ENCODE measurements around the gene TRDN.

Gene TRDN

GRCh38 chr6:123203928-123204327, 432.8 kb downstream of the TRDN start:
- Histone ChIP-seq H3F3A (ENCODE audit: control insufficient read depth, insufficient read depth) (no peaks in the 10 kb centered on the region), H3K36me3 (ENCODE audit: control insufficient read depth, low read length) (no peaks in the 10 kb centered on the region), H3K9me3 (ENCODE audit: control insufficient read depth, insufficient read depth, low read length) (peaks cover 5% of the 10 kb centered on the region; the same call in 1 of the 2 replicates), H3K27ac (ENCODE audit: low read depth, low read length) (no peak overlapping the region), H3K27me3 (ENCODE audit: control insufficient read depth, low read length) (no peaks in the 10 kb centered on the region), H3K4me1 (ENCODE audit: control insufficient read depth, low read length) (no peaks in the 10 kb centered on the region), H3K4me3 (ENCODE audit: low read length) (no peak overlapping the region), H4K20me1 (ENCODE audit: control insufficient read depth, insufficient read depth, low read depth, low read length) (no peaks in the 10 kb centered on the region), H3K9me2 (replicated peaks; ENCODE audit: control insufficient read depth, low read length) (no peaks in the 10 kb centered on the region), H3K79me2 (ENCODE audit: control insufficient read depth, low read length) (no peaks in the 10 kb centered on the region), H3K4me2 (ENCODE audit: low read length) (no peak overlapping the region)
- TF ChIP-seq EZH2phosphoT487 (IDR thresholded peaks at IDR 0.05; ENCODE audit: borderline replicate concordance, low read length) (no peak), CTCF (IDR thresholded peaks at IDR 0.05; ENCODE audit: low read depth, low read length, poor library complexity, severe bottlenecking) (no peak)

GRCh38 chr6:123201869-123202372, 434.8 kb downstream of the TRDN start:
- H3K9me2 ChIP-seq (replicated peaks; ENCODE audit: control insufficient read depth, low read length), result no peaks in the 10 kb centered on the region
- H3K4me2 ChIP-seq (ENCODE audit: low read length), result no peak overlapping the region
- no peaks in the 10 kb centered on the region for H3K36me3 ChIP-seq (ENCODE audit: control insufficient read depth, low read length)
- H3K27me3 ChIP-seq (ENCODE audit: control insufficient read depth, low read length), result no peaks in the 10 kb centered on the region
- no peaks in the 10 kb centered on the region for H3K79me2 ChIP-seq (ENCODE audit: control insufficient read depth, low read length)
- H3F3A ChIP-seq (ENCODE audit: control insufficient read depth, insufficient read depth), result no peaks in the 10 kb centered on the region
- H3K4me1 ChIP-seq (ENCODE audit: control insufficient read depth, low read length), result no peaks in the 10 kb centered on the region
- no peaks in the 10 kb centered on the region for H4K20me1 ChIP-seq (ENCODE audit: control insufficient read depth, insufficient read depth, low read depth, low read length)
- peaks cover 5% of the 10 kb centered on the region; the same call in 1 of the 2 replicates for H3K9me3 ChIP-seq (ENCODE audit: control insufficient read depth, insufficient read depth, low read length)
- no peak for TF ChIP-seq CTCF (IDR thresholded peaks at IDR 0.05; ENCODE audit: low read depth, low read length, poor library complexity, severe bottlenecking)
- no peak for TF ChIP-seq EZH2phosphoT487 (IDR thresholded peaks at IDR 0.05; ENCODE audit: borderline replicate concordance, low read length)
- H3K27ac ChIP-seq (ENCODE audit: low read depth, low read length), result no peak overlapping the region
- no peak overlapping the region for H3K4me3 ChIP-seq (ENCODE audit: low read length)

- Histone ChIP-seq H3F3A (ENCODE audit: control insufficient read depth, insufficient read depth) (no peaks in the 10 kb centered on the region), H3K9me2 (replicated peaks; ENCODE audit: control insufficient read depth, low read length) (no peaks in the 10 kb centered on the region), H3K4me3 (ENCODE audit: low read length) (no peak overlapping the region), H3K36me3 (ENCODE audit: control insufficient read depth, low read length) (no peaks in the 10 kb centered on the region), H4K20me1 (ENCODE audit: control insufficient read depth, insufficient read depth, low read depth, low read length) (no peaks in the 10 kb centered on the region), H3K79me2 (ENCODE audit: control insufficient read depth, low read length) (no peaks in the 10 kb centered on the region), H3K4me1 (ENCODE audit: control insufficient read depth, low read length) (no peaks in the 10 kb centered on the region), H3K4me2 (ENCODE audit: low read length) (no peak overlapping the region), H3K27me3 (ENCODE audit: control insufficient read depth, low read length) (no peaks in the 10 kb centered on the region), H3K9me3 (ENCODE audit: control insufficient read depth, insufficient read depth, low read length) (no peaks in the 10 kb centered on the region; the same call in 1 of the 2 replicates), H3K27ac (ENCODE audit: low read depth, low read length) (no peak overlapping the region)
- no peak for TF ChIP-seq EZH2phosphoT487 (IDR thresholded peaks at IDR 0.05; ENCODE audit: borderline replicate concordance, low read length)
- no peak for TF ChIP-seq CTCF (IDR thresholded peaks at IDR 0.05; ENCODE audit: low read depth, low read length, poor library complexity, severe bottlenecking)
Observed at GRCh38 chr6:123193298-123193697, 443.5 kb downstream of the TRDN start.

All from DOHH2 (cell line).